Mononuclear cell (primary cell): Measurements from ENCODE around the gene SMARCD1. TPM values are rescaled to one million over a fixed set of nuclear protein-coding genes. Genes with fewer than 3 reads are reported as not detected.
A peak's percentile ranks its signal among the peaks of the same experiment; 100 is the strongest.
"Not testable (repeated sequence)": the region's sequence is repeated elsewhere in the genome, so short reads cannot be mapped to it uniquely, and the experiment has no call there.

Source experiments
- H3K27me3 ChIP-seq: 2 replicates; pipeline ENCODE4 v1.6.0; 2011; ENCODE audit warnings: low read length, control low read depth; ENCODE audit not compliant: insufficient read depth
- H3K4me1 ChIP-seq: 2 replicates; pipeline ENCODE4 v1.5.1; 2011; ENCODE audit warnings: mild to moderate bottlenecking, low read length, control low read depth; ENCODE audit not compliant: insufficient read depth
- H3K4me3 ChIP-seq: 2 replicates; pipeline ENCODE4 v1.5.1; 2011; ENCODE audit warnings: mild to moderate bottlenecking, low read length, moderate library complexity
- H3K9me3 ChIP-seq: 2 replicates; pipeline ENCODE4 v1.5.1; 2011; ENCODE audit warnings: low read depth, mild to moderate bottlenecking, control low read depth, low read length
- total RNA-seq: library from RNA; depleted of rRNA; stranded (reverse); fragments of >200 nt; gene quantifications from one replicate; pipeline ENCODE4 v1.2.3, GENCODE V29; 2012

The SMARCD1 gene
- total RNA-seq, 1 donor = 74.3 TPM

DNA sequence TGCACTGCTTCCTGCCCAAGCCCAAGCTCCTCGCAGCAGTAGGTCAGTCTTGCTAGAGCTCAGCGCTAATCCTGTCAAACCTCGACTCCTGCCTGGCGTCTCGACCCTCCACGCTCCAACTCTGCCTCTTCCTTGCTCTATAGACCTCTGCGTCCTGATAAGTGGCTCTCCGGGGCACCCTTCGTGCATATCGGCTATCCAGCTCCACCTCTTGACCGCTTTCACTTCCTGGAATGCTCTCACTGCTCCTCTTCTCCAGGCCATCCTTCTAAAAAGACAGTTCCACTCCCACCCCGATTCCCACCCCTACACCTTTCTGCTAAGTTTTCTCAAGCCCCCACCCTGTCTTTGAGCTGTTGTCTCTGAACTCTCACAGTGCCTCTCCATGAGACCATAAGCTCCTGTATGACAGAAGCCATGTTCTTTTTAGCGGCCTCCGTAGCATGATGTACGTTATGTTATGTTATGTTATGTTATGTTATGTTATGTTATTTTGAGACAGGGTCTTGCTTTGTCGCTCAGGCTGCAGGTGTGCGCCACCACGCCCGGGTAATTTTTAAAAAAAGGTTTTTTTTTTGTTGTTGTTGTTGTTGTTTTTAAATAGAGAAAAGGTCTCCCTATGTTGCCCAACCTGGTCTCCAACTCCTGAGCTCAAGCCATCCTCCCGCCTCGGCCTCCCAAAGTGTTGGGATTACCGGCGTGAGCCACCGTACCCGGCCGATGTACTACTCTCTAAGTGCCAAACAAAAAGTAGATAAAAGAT is 27.5 kb downstream of the SMARCD1 start:
- Histone ChIP-seq H3K27me3 (no peaks in the 10 kb centered on the region), H3K9me3 (no peaks in the 10 kb centered on the region), H3K4me3 (peak overlapping the region; percentile 98), H3K4me1 (peaks cover 36% of the 10 kb centered on the region)

DNA sequence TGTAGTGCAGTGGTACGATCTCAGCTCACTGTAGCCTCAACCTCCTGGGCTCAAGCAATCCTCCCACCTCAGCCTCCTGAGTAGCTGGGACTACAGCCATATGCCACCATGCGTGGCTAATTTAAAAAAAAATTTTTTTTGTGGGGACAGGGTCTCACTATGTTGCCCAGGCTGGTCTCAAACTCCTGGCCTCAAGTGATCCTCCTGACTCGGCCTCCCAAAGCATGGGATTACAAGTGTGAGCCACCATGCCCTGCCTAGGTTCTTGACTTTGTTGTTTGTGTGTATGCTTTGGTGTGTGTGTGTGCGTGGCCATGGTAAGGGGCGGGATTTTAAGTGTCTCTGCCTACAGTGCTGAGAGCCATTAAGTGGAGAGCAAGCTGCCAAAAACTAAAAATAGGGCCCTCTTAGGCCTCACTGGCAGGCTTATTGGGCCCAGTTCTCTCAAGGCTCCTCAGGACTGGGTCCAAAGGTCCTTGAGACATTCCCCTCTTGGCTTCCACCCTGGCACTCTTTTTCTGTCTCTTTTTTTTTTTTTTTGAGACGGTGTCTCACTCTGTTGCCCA is 32.0 kb downstream of the SMARCD1 start:
- Histone ChIP-seq H3K4me3 (no peak overlapping the region), H3K27me3 (no peaks in the 10 kb centered on the region), H3K9me3 (no peaks in the 10 kb centered on the region), H3K4me1 (peaks cover 22% of the 10 kb centered on the region)

DNA sequence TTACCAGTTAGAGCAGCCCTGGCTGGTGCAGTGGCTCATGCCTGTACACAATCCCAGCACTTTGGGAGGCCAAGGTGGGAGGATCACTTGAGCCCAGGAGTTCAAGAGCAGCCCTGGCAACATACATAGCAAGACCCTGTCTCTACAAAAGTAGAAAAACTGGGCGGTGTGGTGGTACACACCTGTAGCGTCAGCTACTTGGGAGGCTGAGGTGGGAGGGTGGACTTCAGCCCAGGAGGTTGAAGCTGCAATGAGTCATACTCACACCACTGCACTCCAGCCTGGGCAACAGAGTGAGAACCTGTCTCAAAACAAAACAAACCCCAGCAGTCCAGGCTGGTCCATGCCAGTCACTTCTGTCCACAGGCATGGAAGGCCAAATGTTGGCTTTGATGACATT is 34.2 kb downstream of the SMARCD1 start:
- no peaks in the 10 kb centered on the region for H3K27me3 ChIP-seq
- no peak overlapping the region for H3K4me3 ChIP-seq
- no peaks in the 10 kb centered on the region for H3K9me3 ChIP-seq
- peaks cover 5% of the 10 kb centered on the region for H3K4me1 ChIP-seq

DNA sequence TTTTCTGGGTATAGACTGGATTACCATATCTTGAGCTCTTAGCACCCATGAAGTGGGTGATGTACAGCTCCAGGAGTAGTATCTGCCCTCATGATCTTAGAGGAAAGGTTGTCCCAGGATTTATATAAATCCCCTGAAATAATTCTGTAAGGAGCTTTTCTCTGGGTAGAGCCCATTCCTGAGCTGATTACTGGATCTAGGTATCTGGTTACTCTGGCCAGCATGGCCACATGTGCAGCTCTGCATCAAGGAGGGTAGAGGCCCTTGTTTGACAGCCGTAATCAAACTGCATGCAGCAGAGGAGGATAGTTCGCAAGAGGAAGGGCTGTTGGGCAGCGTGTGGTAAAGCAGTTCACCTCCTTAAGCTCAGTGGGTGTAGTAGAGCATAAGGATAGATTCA is 35.4 kb downstream of the SMARCD1 start:
- H3K4me1 ChIP-seq = peaks cover 8% of the 10 kb centered on the region
- H3K27me3 ChIP-seq = no peaks in the 10 kb centered on the region
- no peak overlapping the region for H3K4me3 ChIP-seq
- H3K9me3 ChIP-seq = no peaks in the 10 kb centered on the region

DNA sequence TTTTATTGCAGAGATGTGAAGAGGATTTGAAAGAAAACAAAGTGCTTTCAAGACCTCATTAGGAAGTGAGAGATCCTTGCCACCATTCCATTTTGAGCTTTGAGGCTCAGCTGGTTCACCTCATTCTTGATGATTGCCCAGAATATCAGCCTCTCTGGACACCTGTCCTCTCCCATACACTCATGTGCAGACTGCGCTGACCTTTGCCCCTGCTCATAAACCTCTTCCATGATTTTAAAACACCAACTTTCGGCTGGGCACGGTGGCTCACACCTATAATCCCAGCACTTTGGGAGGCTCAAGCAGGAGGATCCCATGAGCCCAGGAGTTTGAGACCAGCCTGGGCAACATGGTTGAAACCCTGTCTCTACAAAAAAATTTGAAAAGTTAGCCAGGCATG is 35.8 kb downstream of the SMARCD1 start:
- no peaks in the 10 kb centered on the region for H3K27me3 ChIP-seq
- H3K4me3 ChIP-seq = no peak overlapping the region
- no peaks in the 10 kb centered on the region for H3K9me3 ChIP-seq
- peaks cover 8% of the 10 kb centered on the region for H3K4me1 ChIP-seq

DNA sequence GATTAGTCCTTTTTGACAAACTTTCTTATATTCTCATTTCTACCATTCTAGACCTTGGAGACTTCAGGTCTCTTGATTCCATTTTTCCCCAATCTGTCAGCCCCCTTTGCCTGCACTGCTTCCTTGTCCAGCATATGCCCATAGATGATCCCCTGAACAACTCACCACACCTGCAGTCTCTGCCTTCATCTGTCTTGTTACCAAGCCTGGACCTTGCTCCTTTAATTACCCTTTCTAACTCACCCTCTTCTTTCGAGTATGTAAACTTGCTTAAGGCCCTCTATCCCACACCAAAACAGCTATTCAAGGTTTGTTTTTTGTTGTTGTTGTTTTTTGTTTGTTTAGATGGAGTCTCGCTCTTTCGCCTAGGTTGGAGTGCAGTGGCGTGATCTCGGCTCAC is 36.5 kb downstream of the SMARCD1 start:
- H3K4me3 ChIP-seq = no peak overlapping the region
- H3K9me3 ChIP-seq = no peaks in the 10 kb centered on the region
- peaks cover 8% of the 10 kb centered on the region for H3K4me1 ChIP-seq
- no peaks in the 10 kb centered on the region for H3K27me3 ChIP-seq

DNA sequence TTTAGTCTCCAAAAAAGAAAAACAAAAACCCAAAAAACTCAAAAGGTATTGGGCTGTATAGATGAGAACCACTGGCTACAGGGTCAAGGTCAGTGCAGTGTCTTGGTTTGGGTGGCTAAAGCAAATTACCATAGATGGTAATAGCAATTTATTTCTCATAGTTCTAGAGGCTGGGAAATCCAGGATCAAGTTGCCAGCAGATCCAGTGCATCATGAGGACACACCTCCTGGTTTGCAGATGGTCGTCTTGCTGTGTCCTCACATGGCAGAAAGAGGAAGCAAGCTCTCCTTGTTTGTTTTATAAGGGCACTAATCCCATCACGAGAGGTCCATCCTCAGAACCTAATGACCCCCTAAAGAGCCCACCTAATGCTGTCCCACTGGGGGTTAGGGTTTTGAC is 38.1 kb downstream of the SMARCD1 start:
- no peaks in the 10 kb centered on the region for H3K27me3 ChIP-seq
- peaks cover 8% of the 10 kb centered on the region for H3K4me1 ChIP-seq
- H3K9me3 ChIP-seq = no peaks in the 10 kb centered on the region
- no peak overlapping the region for H3K4me3 ChIP-seq

DNA sequence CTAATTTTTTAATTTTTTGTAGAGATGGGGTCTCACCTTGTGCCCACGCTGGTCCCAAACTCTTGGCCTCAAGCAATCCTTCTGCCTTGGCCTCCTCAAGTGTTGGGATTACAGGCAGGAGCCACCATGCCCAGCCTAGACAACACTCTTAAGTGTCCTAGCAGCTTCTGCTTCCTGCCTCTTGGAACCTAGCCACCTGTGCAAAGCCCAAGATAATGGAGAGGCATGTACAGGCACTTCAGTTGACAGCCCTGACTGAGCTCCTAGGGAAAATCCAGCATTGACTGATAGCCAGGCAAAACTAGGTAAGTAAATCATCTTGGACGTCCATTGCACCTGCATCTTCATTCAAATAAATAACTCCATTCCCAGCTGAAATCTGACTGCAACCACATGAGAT is 42.4 kb downstream of the SMARCD1 start:
- Histone ChIP-seq H3K4me3 (no peak overlapping the region), H3K4me1 (peaks cover 8% of the 10 kb centered on the region), H3K9me3 (no peaks in the 10 kb centered on the region), H3K27me3 (no peaks in the 10 kb centered on the region)

DNA sequence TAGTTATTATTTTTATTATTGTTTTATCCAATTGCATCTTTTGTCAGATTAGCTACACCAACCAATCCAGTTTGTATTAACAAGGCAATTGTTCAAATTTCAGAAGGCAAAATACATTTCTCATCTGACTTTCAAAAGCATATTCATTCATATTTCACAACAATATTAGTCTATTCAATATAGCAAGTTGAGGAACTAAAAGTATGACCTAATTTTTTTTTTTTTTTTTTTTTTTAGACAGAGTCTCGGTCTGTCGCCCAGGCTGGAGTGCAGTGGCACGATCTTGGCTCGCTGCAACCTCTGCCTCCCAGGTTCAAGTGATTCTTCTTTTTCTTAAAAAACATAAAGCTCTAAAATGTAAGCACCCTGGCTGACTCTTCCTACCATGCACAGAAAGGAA is 44.1 kb downstream of the SMARCD1 start:
- no peaks in the 10 kb centered on the region for H3K27me3 ChIP-seq
- peaks cover 8% of the 10 kb centered on the region for H3K4me1 ChIP-seq
- H3K4me3 ChIP-seq = no peak overlapping the region
- no peaks in the 10 kb centered on the region for H3K9me3 ChIP-seq

DNA sequence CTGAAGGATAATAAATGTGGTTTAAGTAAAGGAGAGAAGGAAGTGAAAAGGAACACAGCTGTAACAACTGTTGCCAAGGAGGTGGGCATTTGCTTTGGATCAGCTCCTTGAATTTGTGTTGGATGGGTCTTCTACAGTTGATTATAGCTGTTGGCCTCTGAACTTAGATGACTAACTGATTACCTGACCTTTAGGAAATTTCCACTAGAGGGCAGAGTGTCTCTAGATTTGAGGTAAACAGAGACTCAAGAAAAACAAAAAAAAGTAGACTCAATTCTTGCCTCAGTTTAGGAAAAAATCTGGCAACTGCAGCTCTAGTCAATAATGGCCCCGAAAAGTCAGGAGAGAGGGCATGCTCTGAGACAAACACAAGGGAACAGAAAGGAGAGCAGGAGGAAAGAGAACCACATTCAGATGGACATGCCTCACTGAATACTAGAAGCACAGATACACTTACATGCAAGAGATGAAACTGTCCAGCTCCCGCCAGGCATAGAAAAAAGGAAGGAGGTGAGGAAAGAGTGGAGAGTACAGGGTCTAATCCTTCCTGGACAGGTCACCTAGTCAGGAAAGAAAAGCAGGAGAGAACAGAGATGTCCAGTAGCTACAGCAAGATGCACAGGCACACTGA is 47.5 kb downstream of the SMARCD1 start:
- Histone ChIP-seq H3K9me3 (no peaks in the 10 kb centered on the region), H3K4me1 (peaks cover 3% of the 10 kb centered on the region), H3K4me3 (no peak overlapping the region), H3K27me3 (no peaks in the 10 kb centered on the region)

DNA sequence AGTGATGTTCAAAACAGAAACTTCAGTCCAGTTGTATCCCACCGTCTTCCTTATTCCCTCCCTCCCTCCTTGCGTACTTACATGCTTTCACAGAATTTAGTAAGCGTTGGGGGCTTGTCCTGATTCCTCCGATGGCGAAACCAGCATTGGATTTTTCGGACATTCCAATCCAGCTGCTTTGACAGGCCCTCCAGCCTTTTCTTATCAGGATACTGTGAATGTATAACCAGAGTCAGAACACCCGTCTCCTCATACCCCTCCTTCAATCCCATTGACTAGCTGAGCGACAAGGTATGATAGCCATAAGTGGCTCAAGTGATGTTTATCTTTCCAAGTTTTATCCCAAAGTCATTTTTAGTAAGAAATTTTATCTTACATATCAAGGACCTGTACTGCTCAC is 57.9 kb downstream of the SMARCD1 start:
- Histone ChIP-seq H3K9me3 (no peaks in the 10 kb centered on the region), H3K27me3 (no peaks in the 10 kb centered on the region), H3K4me3 (no peak overlapping the region), H3K4me1 (no peaks in the 10 kb centered on the region)

DNA sequence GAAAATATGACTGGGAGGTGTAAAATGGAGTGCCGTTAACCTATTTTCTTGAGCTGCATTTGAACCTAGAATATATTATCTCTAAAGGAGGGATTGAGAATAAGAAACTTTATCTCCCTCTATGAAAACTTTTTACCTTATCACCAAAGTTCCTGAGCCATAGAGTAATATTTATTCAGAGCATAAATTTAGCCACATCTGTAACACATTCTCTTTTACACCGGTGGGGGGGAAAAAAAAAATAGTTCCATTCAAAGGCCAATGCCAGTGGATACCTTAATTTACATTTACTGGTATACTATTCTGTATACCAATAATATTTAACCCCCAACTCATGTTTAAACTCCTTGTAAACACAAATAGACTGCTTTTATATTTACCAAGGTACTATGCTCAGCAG is 60.3 kb downstream of the SMARCD1 start:
- Histone ChIP-seq H3K27me3 (no peaks in the 10 kb centered on the region), H3K4me3 (no peak overlapping the region), H3K4me1 (no peaks in the 10 kb centered on the region), H3K9me3 (no peaks in the 10 kb centered on the region)

DNA sequence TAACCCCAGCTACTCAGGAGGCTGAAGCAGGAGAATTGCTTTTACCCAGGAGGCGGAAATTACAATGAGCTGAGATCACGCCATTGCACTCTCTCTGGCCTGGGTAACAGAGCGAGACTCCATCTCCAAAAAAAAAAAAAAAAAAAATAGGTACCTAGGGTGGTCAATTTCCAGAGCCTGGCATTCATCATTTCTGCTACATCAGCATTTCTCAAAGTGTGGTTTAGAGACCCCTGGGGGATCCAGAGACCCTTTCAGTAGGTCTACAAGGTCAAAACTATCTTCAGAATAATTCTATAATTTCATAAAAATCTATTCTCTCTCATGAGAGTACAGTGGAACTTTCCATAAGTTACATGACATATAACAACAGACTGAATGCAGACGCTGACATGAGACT is 62.1 kb downstream of the SMARCD1 start:
- Histone ChIP-seq H3K4me3 (no peak overlapping the region), H3K27me3 (no peaks in the 10 kb centered on the region), H3K4me1 (no peaks in the 10 kb centered on the region), H3K9me3 (no peaks in the 10 kb centered on the region)

DNA sequence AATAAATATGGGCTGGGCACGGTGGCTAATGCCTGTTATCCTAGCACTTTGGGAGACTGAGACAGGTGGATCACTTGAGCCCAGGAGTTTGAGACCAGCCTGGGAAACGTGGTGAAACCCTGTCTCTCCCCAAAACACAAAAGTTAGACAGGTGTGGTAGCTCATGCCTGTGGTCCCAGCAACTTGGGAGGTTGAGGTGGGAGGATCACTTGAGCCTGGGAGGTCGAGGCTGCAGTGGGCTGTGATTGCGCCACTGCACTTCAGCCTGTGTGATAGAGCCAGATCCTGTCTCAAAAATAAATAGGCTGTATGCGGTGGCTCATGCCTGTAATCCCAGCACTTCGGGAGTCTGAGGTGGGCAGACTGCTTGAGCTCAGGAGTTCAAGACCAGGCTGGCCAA is 62.9 kb downstream of the SMARCD1 start:
- H3K27me3 ChIP-seq, H3K4me3 ChIP-seq, H3K4me1 ChIP-seq, H3K9me3 ChIP-seq: not testable (repeated sequence)

DNA sequence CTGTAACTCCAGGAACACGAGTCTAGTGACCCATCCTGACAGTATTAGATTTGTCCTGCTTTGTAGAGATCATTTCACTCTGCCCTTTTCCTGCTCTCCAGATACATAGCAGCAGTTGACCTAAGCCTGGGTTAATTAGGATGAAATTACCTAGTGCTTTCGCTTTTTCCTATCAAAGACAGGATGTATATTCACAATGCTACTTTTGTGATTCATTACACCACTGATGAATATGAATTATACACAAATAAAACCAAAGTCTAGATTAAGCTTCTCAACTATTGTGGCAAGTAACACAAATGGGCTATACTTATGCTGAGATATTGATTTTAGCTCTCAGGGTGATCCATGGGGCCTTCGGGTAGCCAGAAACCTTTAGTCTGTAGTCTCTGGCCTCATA is 64.2 kb downstream of the SMARCD1 start:
- H3K4me3 ChIP-seq = no peak overlapping the region
- H3K27me3 ChIP-seq = no peaks in the 10 kb centered on the region
- no peaks in the 10 kb centered on the region for H3K9me3 ChIP-seq
- H3K4me1 ChIP-seq = no peaks in the 10 kb centered on the region
